Suprapubic skin (tissue), 4 donors: ENCODE measurements around the gene PTX4.

Source experiments
- EP300 ChIP-seq: sonication (generic); formaldehyde crosslinking; IDR thresholded peaks from one replicate; pipeline ENCODE4 v1.6.1; 2017; ENCODE audit warnings: antibody characterized with exemption
- POLR2A ChIP-seq, 2 donors: fragments of 450-650 bp; IDR thresholded peaks; one replicate each; pipeline ENCODE4 v1.6.1; 2017; ENCODE audit warnings: antibody characterized with exemption in 2 of 2, mild to moderate bottlenecking in 2 of 2, moderate library complexity in 2 of 2
- POLR2AphosphoS5 ChIP-seq, 3 donors: sonication (generic); formaldehyde crosslinking; IDR thresholded peaks; one replicate each; pipeline ENCODE4 v1.6.1; 2017; ENCODE audit warnings: antibody characterized with exemption in 3 of 3
- TF ChIP-seq, protein P1 (sequence below), 2 donors: fragments of 200-600 bp in 1 of 2; fragments of 450-650 bp in 1 of 2; sonication (generic) in 1 of 2; IDR thresholded peaks; one replicate each; pipeline ENCODE4 v1.5.1; 2016 to 2019; ENCODE audit warnings: antibody characterized with exemption in 2 of 2, mild to moderate bottlenecking in 1 of 2, moderate library complexity in 1 of 2

DNA sequence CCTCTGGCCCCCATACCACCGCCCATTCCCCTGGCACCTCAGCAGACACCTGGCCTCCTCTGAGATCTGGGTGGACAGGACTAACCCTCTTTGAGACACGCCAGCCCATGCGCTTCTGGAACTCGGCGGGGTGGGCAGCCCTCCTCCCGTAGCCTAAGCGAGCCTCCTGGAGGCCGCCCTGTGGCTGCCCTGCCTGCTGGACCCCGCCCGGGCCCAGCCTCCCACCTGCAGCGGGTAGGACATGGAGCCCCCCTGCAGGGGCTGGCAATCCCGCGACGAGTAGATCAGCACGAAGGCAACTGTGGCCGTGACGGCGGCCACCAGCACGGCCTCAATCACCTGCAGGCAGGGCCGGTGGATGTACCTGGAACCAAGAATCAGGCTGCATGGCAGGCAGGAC, 36.2 kb downstream of the PTX4 start:
- TF ChIP-seq POLR2A (IDR thresholded peaks at IDR 0.05) (no peak), POLR2AphosphoS5 (IDR thresholded peaks at IDR 0.05) (no peak), EP300 (no peak)
- TF ChIP-seq, protein P1, sequence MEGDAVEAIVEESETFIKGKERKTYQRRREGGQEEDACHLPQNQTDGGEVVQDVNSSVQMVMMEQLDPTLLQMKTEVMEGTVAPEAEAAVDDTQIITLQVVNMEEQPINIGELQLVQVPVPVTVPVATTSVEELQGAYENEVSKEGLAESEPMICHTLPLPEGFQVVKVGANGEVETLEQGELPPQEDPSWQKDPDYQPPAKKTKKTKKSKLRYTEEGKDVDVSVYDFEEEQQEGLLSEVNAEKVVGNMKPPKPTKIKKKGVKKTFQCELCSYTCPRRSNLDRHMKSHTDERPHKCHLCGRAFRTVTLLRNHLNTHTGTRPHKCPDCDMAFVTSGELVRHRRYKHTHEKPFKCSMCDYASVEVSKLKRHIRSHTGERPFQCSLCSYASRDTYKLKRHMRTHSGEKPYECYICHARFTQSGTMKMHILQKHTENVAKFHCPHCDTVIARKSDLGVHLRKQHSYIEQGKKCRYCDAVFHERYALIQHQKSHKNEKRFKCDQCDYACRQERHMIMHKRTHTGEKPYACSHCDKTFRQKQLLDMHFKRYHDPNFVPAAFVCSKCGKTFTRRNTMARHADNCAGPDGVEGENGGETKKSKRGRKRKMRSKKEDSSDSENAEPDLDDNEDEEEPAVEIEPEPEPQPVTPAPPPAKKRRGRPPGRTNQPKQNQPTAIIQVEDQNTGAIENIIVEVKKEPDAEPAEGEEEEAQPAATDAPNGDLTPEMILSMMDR (IDR thresholded peaks at IDR 0.05): no peak
